ENCODE measurements around the gene PRKG1.

PRKG1 gene

DNA sequence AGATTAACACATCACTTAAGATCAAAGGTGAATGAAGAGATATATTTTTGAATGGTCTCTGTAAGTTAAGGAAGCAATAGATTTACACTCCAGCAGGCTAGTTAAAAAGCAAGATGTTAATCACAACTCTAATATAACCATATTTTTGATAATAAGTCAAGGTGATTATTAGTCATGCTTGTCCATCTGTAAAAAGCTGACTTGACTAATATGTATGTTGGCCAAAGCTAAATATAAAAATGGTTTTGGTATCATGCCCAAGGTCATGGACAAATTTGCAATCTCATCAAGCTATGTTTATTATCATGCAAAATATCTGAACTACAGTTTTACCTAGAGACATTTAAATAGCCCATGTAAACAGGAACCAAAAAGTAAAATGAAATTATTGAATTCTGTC, 727.7 kb downstream of the PRKG1 start:
- no peak overlapping the region for H4K91ac ChIP-seq (ENCODE audit: low read depth, low read length)
- no peak overlapping the region for H2BK5ac ChIP-seq (ENCODE audit: low read depth, low read length, poor library complexity)
- no peak overlapping the region for H3K4ac ChIP-seq (ENCODE audit: low read depth, low read length)
- H3K4me2 ChIP-seq (ENCODE audit: low read length): no peak overlapping the region
- DNase-seq: no peak
- no peaks in the 10 kb centered on the region for H3K79me2 ChIP-seq (ENCODE audit: control insufficient read depth, insufficient read depth, low read length, poor library complexity)
- peaks cover 2% of the 10 kb centered on the region in 2 experiments for H3K4me1 ChIP-seq (ENCODE audit: control insufficient read depth in 1 of 2, insufficient read depth in 2 of 2, low read length in 2 of 2)
- no peaks in the 10 kb centered on the region for H3K36me3 ChIP-seq (ENCODE audit: control insufficient read depth in 1 of 2, insufficient read depth in 2 of 2, low read length in 2 of 2)
- no peak overlapping the region for H2BK120ac ChIP-seq (ENCODE audit: insufficient read depth, low read length, poor library complexity)
- H3K27me3 ChIP-seq (ENCODE audit: insufficient read depth, low read length): no peaks in the 10 kb centered on the region
- no peak overlapping the region for H3K27ac ChIP-seq (ENCODE audit: low read depth, low read length)
- H2AK5ac ChIP-seq (ENCODE audit: low read length): no peak overlapping the region
- no peak overlapping the region for H2BK12ac ChIP-seq (ENCODE audit: low read length)
- H2AFZ ChIP-seq (ENCODE audit: insufficient read depth, low read length, poor library complexity): no peak overlapping the region
- H3K18ac ChIP-seq (ENCODE audit: low read length): no peak overlapping the region
- H3K9ac ChIP-seq (ENCODE audit: low read length): no peak overlapping the region
- no peak overlapping the region for H3K14ac ChIP-seq (ENCODE audit: low read length)
- H3K9me3 ChIP-seq (ENCODE audit: insufficient read depth, low read depth, low read length): no peaks in the 10 kb centered on the region
- H3K23ac ChIP-seq (ENCODE audit: low read length): no peak overlapping the region
- no peak overlapping the region for H4K8ac ChIP-seq (ENCODE audit: low read depth, low read length)
- no peak overlapping the region for H3K4me3 ChIP-seq (ENCODE audit: low read depth, low read length)
- H4K12ac ChIP-seq (ENCODE audit: low read depth, low read length): no peak overlapping the region
- H3K79me1 ChIP-seq (ENCODE audit: low read length): no peaks in the 10 kb centered on the region

DNA sequence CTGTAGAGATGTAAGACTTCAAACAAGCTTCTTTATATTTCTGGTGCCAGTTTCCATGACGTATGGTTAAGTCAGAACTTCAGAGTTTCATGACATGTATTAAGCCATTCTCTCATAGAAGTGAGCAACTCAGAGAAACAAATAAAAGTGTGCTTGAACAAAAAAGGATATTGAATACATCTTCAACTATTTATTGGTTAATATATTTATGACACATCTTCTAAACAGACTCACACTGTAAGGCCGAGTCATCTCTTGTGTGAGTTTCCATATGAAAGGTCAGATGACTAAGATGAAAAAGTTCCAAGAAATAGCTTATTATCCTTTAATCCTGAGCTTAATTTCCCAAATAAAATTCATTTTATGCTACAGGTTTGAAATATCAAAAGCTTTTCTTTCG, 730.6 kb downstream of the PRKG1 start:
- H3K27ac ChIP-seq (ENCODE audit: low read depth, low read length): no peak overlapping the region
- H3K9ac ChIP-seq (ENCODE audit: low read length): no peak overlapping the region
- no peak overlapping the region for H3K4ac ChIP-seq (ENCODE audit: low read depth, low read length)
- H3K36me3 ChIP-seq (ENCODE audit: control insufficient read depth in 1 of 2, insufficient read depth in 2 of 2, low read length in 2 of 2): no peaks in the 10 kb centered on the region
- H4K12ac ChIP-seq (ENCODE audit: low read depth, low read length): no peak overlapping the region
- no peak overlapping the region for H2BK120ac ChIP-seq (ENCODE audit: insufficient read depth, low read length, poor library complexity)
- H4K8ac ChIP-seq (ENCODE audit: low read depth, low read length): no peak overlapping the region
- no peak overlapping the region for H3K18ac ChIP-seq (ENCODE audit: low read length)
- H3K4me3 ChIP-seq (ENCODE audit: low read depth, low read length): no peak overlapping the region
- H3K27me3 ChIP-seq (ENCODE audit: insufficient read depth, low read length): no peaks in the 10 kb centered on the region
- no peak overlapping the region for H2BK5ac ChIP-seq (ENCODE audit: low read depth, low read length, poor library complexity)
- H3K9me3 ChIP-seq (ENCODE audit: insufficient read depth, low read depth, low read length): no peaks in the 10 kb centered on the region
- no CpG with 5 or more reads among the region's 3 CpGs for WGBS (ENCODE audit: extremely low coverage, insufficient coverage, insufficient read length)
- no peak overlapping the region for H2AFZ ChIP-seq (ENCODE audit: insufficient read depth, low read length, poor library complexity)
- H3K4me2 ChIP-seq (ENCODE audit: low read length): no peak overlapping the region
- peaks cover 2% of the 10 kb centered on the region in 2 experiments for H3K4me1 ChIP-seq (ENCODE audit: control insufficient read depth in 1 of 2, insufficient read depth in 2 of 2, low read length in 2 of 2)
- no peak overlapping the region for H4K91ac ChIP-seq (ENCODE audit: low read depth, low read length)
- no peaks in the 10 kb centered on the region for H3K79me2 ChIP-seq (ENCODE audit: control insufficient read depth, insufficient read depth, low read length, poor library complexity)
- H2BK12ac ChIP-seq (ENCODE audit: low read length): no peak overlapping the region
- no peaks in the 10 kb centered on the region for H3K79me1 ChIP-seq (ENCODE audit: low read length)
- H3K23ac ChIP-seq (ENCODE audit: low read length): no peak overlapping the region
- no peak for DNase-seq
- H3K14ac ChIP-seq (ENCODE audit: low read length): no peak overlapping the region
- no peak overlapping the region for H2AK5ac ChIP-seq (ENCODE audit: low read length)

DNA sequence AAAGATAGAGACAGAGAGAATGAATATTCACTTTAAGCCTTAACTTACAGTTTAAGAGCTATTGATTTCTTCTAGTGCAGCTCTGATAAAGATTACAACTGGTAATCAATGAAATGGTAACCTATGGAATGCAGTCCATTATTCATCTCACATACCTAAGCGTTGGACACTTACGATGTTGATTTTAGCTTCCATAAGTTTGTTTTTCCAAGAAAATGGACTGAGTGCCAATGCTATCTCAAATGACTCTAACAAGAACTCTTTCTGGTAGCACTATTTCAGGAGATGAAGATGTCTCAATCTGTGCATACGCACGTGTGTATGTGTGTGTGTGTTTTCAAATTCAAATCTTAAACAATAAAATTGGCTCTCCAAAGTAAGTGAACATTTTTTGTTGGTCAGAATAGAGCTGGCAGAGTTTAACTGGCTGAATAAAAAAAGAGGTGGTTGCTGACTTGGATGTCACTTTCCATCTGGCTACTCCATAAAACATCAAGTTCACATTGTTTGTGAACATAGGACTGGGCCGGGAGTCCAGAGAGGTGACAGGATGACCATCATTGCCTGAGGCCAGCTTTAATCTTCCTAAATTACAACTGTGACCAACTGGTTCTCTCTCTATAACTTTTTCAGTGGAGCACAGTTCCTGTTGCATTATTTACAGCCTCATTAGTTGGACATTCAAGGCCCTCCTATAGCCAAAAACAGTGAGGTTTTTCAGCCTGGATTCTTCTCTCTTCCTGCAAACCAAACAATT, 732.0 kb downstream of the PRKG1 start:
- Histone ChIP-seq H4K91ac (ENCODE audit: low read depth, low read length) (no peak overlapping the region), H3K36me3 (ENCODE audit: control insufficient read depth in 1 of 2, insufficient read depth in 2 of 2, low read length in 2 of 2) (no peaks in the 10 kb centered on the region), H2AFZ (ENCODE audit: insufficient read depth, low read length, poor library complexity) (no peak overlapping the region), H2AK5ac (ENCODE audit: low read length) (no peak overlapping the region), H3K18ac (ENCODE audit: low read length) (no peak overlapping the region), H3K4me3 (ENCODE audit: low read depth, low read length) (no peak overlapping the region), H3K23ac (ENCODE audit: low read length) (no peak overlapping the region), H4K12ac (ENCODE audit: low read depth, low read length) (no peak overlapping the region), H3K4me2 (ENCODE audit: low read length) (no peak overlapping the region), H3K79me1 (ENCODE audit: low read length) (no peaks in the 10 kb centered on the region), H2BK120ac (ENCODE audit: insufficient read depth, low read length, poor library complexity) (no peak overlapping the region), H3K79me2 (ENCODE audit: control insufficient read depth, insufficient read depth, low read length, poor library complexity) (no peaks in the 10 kb centered on the region), H3K4me1 (ENCODE audit: control insufficient read depth in 1 of 2, insufficient read depth in 2 of 2, low read length in 2 of 2) (peaks cover 2% of the 10 kb centered on the region in 2 experiments), H3K27me3 (ENCODE audit: insufficient read depth, low read length) (no peaks in the 10 kb centered on the region), H3K4ac (ENCODE audit: low read depth, low read length) (no peak overlapping the region), H2BK5ac (ENCODE audit: low read depth, low read length, poor library complexity) (no peak overlapping the region), H3K14ac (ENCODE audit: low read length) (no peak overlapping the region), H2BK12ac (ENCODE audit: low read length) (no peak overlapping the region), H3K9ac (ENCODE audit: low read length) (no peak overlapping the region), H3K27ac (ENCODE audit: low read depth, low read length) (no peak overlapping the region), H4K8ac (ENCODE audit: low read depth, low read length) (no peak overlapping the region), H3K9me3 (ENCODE audit: insufficient read depth, low read depth, low read length) (no peaks in the 10 kb centered on the region)
- DNase-seq: no peak
- no CpG with 5 or more reads among the region's 5 CpGs for WGBS (ENCODE audit: extremely low coverage, insufficient coverage, insufficient read length)

DNA sequence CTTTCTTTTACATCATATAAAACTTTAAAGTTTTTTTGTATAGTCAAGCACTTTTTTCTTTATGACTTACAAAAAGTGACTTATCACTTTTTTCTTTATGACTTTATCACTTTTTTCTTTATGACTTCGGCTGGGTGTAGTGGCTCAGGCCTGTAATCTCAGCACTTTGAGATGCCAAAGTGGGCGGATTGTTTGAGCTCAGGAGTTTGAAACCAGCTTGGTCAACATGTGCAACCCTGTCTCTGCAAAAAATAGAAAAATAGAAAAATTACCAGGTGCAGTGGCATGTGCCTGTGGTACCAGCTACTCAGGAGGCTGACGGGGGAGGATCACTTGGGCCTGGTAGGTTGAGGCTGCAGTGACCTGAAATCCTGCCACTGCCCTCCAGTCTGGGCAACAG, 733.9 kb downstream of the PRKG1 start:
- Histone ChIP-seq H3K9ac (ENCODE audit: low read length) (no peak overlapping the region), H3K14ac (ENCODE audit: low read length) (no peak overlapping the region), H3K4ac (ENCODE audit: low read depth, low read length) (no peak overlapping the region), H3K18ac (ENCODE audit: low read length) (no peak overlapping the region), H4K8ac (ENCODE audit: low read depth, low read length) (no peak overlapping the region), H4K91ac (ENCODE audit: low read depth, low read length) (no peak overlapping the region), H2BK120ac (ENCODE audit: insufficient read depth, low read length, poor library complexity) (no peak overlapping the region), H2BK5ac (ENCODE audit: low read depth, low read length, poor library complexity) (no peak overlapping the region), H2BK12ac (ENCODE audit: low read length) (no peak overlapping the region), H2AK5ac (ENCODE audit: low read length) (no peak overlapping the region), H3K36me3 (ENCODE audit: control insufficient read depth in 1 of 2, insufficient read depth in 2 of 2, low read length in 2 of 2) (no peaks in the 10 kb centered on the region), H3K79me2 (ENCODE audit: control insufficient read depth, insufficient read depth, low read length, poor library complexity) (no peaks in the 10 kb centered on the region), H3K23ac (ENCODE audit: low read length) (no peak overlapping the region), H3K79me1 (ENCODE audit: low read length) (no peaks in the 10 kb centered on the region), H4K12ac (ENCODE audit: low read depth, low read length) (no peak overlapping the region), H3K4me2 (ENCODE audit: low read length) (no peak overlapping the region), H3K27me3 (ENCODE audit: insufficient read depth, low read length) (no peaks in the 10 kb centered on the region), H3K9me3 (ENCODE audit: insufficient read depth, low read depth, low read length) (no peaks in the 10 kb centered on the region), H3K27ac (ENCODE audit: low read depth, low read length) (no peak overlapping the region), H3K4me1 (ENCODE audit: control insufficient read depth in 1 of 2, insufficient read depth in 2 of 2, low read length in 2 of 2) (peaks cover 2% of the 10 kb centered on the region in 2 experiments), H2AFZ (ENCODE audit: insufficient read depth, low read length, poor library complexity) (no peak overlapping the region), H3K4me3 (ENCODE audit: low read depth, low read length) (no peak overlapping the region)
- no CpG with 5 or more reads among the region's 3 CpGs for WGBS (ENCODE audit: extremely low coverage, insufficient coverage, insufficient read length)
- no peak for DNase-seq

Measured in trophoblast cell (in vitro differentiated cells and primary cell).